OCI-LY1 (cell line): ENCODE data around the gene HLF.

Source experiments
- H2AFZ ChIP-seq: fragments of 200-600 bp; sonication (generic), shearing (Covaris generic); 2 replicates; pipeline ENCODE4 v1.6.0; 2014; ENCODE audit warnings: antibody characterized with exemption, mild to moderate bottlenecking, low read length
- H3F3A ChIP-seq: fragments of 200-600 bp; sonication (generic), shearing (Covaris generic); 2 replicates; pipeline ENCODE4 v1.6.0; 2014; ENCODE audit warnings: mild to moderate bottlenecking, antibody characterized with exemption, low read length, moderate library complexity; ENCODE audit not compliant: insufficient read depth
- H3K27ac ChIP-seq: fragments of 200-600 bp; sonication (generic); 2 replicates; pipeline ENCODE4 v1.5.1; 2014; ENCODE audit warnings: low read length, mixed run types, mild to moderate bottlenecking, low read depth; ENCODE audit not compliant: poor library complexity, severe bottlenecking
- H3K27me3 ChIP-seq: fragments of 200-600 bp; sonication (generic); 2 replicates; pipeline ENCODE4 v1.6.0; 2014; ENCODE audit warnings: antibody characterized with exemption, mild to moderate bottlenecking, low read length, moderate library complexity; ENCODE audit not compliant: insufficient read depth
- H3K36me3 ChIP-seq: fragments of 200-600 bp; sonication (generic); 2 replicates; pipeline ENCODE4 v1.6.1; 2014; ENCODE audit warnings: mild to moderate bottlenecking, antibody characterized with exemption, low read length, moderate library complexity, mixed read lengths; ENCODE audit not compliant: insufficient read depth
- H3K4me1 ChIP-seq: fragments of 200-600 bp; sonication (generic); 2 replicates; pipeline ENCODE4 v1.5.1; 2014; ENCODE audit warnings: mild to moderate bottlenecking, low read length, moderate library complexity; ENCODE audit not compliant: insufficient read depth, severe bottlenecking
- H3K4me2 ChIP-seq: fragments of 200-600 bp; sonication (generic), shearing (Covaris generic); 2 replicates; pipeline ENCODE4 v1.6.1; 2014; ENCODE audit warnings: low read length
- H3K4me3 ChIP-seq: fragments of 200-600 bp; sonication (generic); 2 replicates; pipeline ENCODE4 v1.5.1; 2014; ENCODE audit warnings: low read length, low read depth, mild to moderate bottlenecking, mixed read lengths; ENCODE audit not compliant: poor library complexity, severe bottlenecking
- H3K79me2 ChIP-seq: fragments of 200-600 bp; shearing (Covaris generic); 2 replicates; pipeline ENCODE4 v1.6.1; 2016; ENCODE audit warnings: mixed run types, low read length, mixed read lengths; ENCODE audit not compliant: insufficient read depth
- H3K9ac ChIP-seq: fragments of 200-600 bp; sonication (generic), shearing (Covaris generic); 2 replicates; pipeline ENCODE4 v1.6.1; 2014; ENCODE audit warnings: mild to moderate bottlenecking, low read length, mixed read lengths
- H3K9me2 ChIP-seq: fragments of 200-600 bp; sonication (generic), shearing (Covaris generic); 2 replicates; pipeline ENCODE4 v1.6.1; 2014; ENCODE audit warnings: low read depth, mild to moderate bottlenecking, low read length, mixed read lengths
- H3K9me3 ChIP-seq: fragments of 200-600 bp; shearing (Covaris generic); 2 replicates; pipeline ENCODE4 v1.6.1; 2014; ENCODE audit warnings: low read length, mixed read lengths
- H4K20me1 ChIP-seq: fragments of 200-600 bp; sonication (generic), shearing (Covaris generic); 2 replicates; pipeline ENCODE4 v1.6.0; 2016; ENCODE audit warnings: mild to moderate bottlenecking, low read length; ENCODE audit not compliant: insufficient read depth
- CTCF ChIP-seq: fragments of 200-600 bp; sonication (generic), shearing (Covaris generic); IDR thresholded peaks from 2 replicates; pipeline ENCODE4 v1.5.1; 2017; ENCODE audit warnings: mild to moderate bottlenecking, antibody characterized with exemption, low read length, moderate library complexity, mixed read lengths
- EZH2 ChIP-seq: fragments of 200-600 bp; sonication (generic), shearing (Covaris generic); IDR thresholded peaks from 2 replicates; pipeline ENCODE4 v1.8.0; 2017; ENCODE audit warnings: borderline replicate concordance, mixed run types, mild to moderate bottlenecking, antibody characterized with exemption, low read length, moderate library complexity, mixed read lengths

Gene HLF

GRCh38 chr17:55258578-55259135 lies 6.1 kb upstream of the HLF start:
- no peak overlapping the region for H3K27ac ChIP-seq
- H3K36me3 ChIP-seq: no peaks in the 10 kb centered on the region
- no peaks in the 10 kb centered on the region for H3F3A ChIP-seq
- no peaks in the 10 kb centered on the region for H3K9me3 ChIP-seq
- H4K20me1 ChIP-seq: no peaks in the 10 kb centered on the region
- no peaks in the 10 kb centered on the region for H3K27me3 ChIP-seq
- no peaks in the 10 kb centered on the region for H3K9me2 ChIP-seq
- no peak overlapping the region for H3K4me3 ChIP-seq
- no peaks in the 10 kb centered on the region for H3K79me2 ChIP-seq
- H3K9ac ChIP-seq: no peak overlapping the region
- H3K4me2 ChIP-seq: no peak overlapping the region
- no peak overlapping the region for H2AFZ ChIP-seq
- H3K4me1 ChIP-seq: no peaks in the 10 kb centered on the region
- TF ChIP-seq EZH2: no peak
- TF ChIP-seq CTCF: no peak

GRCh38 chr17:55259684-55260111 lies 5.1 kb upstream of the HLF start:
- no peaks in the 10 kb centered on the region for H3K79me2 ChIP-seq
- no peak overlapping the region for H3K9ac ChIP-seq
- no peak overlapping the region for H3K27ac ChIP-seq
- TF ChIP-seq CTCF: no peak
- TF ChIP-seq EZH2: no peak
- H3K4me3 ChIP-seq: no peak overlapping the region
- H3K27me3 ChIP-seq: no peaks in the 10 kb centered on the region
- no peak overlapping the region for H3K4me2 ChIP-seq
- no peak overlapping the region for H2AFZ ChIP-seq
- H3K9me2 ChIP-seq: no peaks in the 10 kb centered on the region
- H3K9me3 ChIP-seq: no peaks in the 10 kb centered on the region
- H3K4me1 ChIP-seq: no peaks in the 10 kb centered on the region
- no peaks in the 10 kb centered on the region for H3F3A ChIP-seq
- H4K20me1 ChIP-seq: no peaks in the 10 kb centered on the region
- H3K36me3 ChIP-seq: no peaks in the 10 kb centered on the region

GRCh38 chr17:55261311-55261710 lies 3.4 kb upstream of the HLF start:
- no peaks in the 10 kb centered on the region for H3K9me3 ChIP-seq
- TF ChIP-seq EZH2 (no peak), CTCF (no peak)
- no peak overlapping the region for H3K4me3 ChIP-seq
- H3K79me2 ChIP-seq: no peaks in the 10 kb centered on the region
- no peaks in the 10 kb centered on the region for H4K20me1 ChIP-seq
- no peak overlapping the region for H3K4me2 ChIP-seq
- no peaks in the 10 kb centered on the region for H3K36me3 ChIP-seq
- no peak overlapping the region for H3K9ac ChIP-seq
- no peaks in the 10 kb centered on the region for H3K27me3 ChIP-seq
- no peak overlapping the region for H3K27ac ChIP-seq
- H3K4me1 ChIP-seq: no peaks in the 10 kb centered on the region
- H3K9me2 ChIP-seq: no peaks in the 10 kb centered on the region
- no peak overlapping the region for H2AFZ ChIP-seq
- no peaks in the 10 kb centered on the region for H3F3A ChIP-seq
